GM12873 (cell line): ENCODE results near the gene UBXN7.

ENCODE experiments used
- TF ChIP-seq, protein P1 (sequence below): IDR thresholded peaks from 2 replicates; pipeline ENCODE4 v1.5.1; 2012; ENCODE audit warnings: low read depth, mild to moderate bottlenecking, moderate library complexity, low read length, control low read depth; ENCODE audit not compliant: insufficient read depth; ENCODE audit errors: missing control alignments

Gene UBXN7

DNA sequence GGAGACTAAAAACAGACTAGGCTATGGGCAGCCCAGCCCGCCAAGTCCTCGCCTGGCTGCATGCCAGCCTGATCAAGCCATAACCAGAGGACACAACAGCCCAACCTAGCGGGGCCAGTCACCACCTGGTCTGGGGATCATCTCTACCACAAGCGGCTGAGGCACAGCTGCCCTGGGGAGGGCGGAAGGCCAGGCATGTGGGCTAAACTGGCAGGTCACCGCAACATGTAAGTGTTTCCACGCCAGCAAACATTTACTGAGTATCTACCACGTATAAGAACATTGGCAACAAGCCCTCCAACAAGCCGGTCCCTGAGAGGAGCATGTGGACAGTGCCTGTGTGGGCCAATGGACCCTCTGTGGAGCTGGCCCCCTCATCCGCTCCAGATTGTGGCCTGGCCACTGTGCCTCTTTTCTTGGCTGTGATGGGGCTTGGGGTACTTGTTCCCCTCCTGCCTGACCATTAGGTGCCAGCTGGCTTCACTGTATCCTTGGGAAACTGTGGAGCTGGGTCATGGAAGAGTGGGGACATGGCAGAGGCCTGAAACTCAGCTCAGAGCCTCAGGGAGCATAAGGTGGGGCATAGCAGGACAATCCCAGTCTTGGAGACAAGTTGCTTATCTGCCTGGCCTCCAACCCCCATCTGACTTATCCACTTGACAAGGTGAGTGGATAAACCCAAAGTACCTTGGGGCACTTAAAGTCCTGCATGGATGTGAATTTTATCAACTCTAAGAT, 9.0 kb downstream of the UBXN7 start:
- TF ChIP-seq, protein P1, sequence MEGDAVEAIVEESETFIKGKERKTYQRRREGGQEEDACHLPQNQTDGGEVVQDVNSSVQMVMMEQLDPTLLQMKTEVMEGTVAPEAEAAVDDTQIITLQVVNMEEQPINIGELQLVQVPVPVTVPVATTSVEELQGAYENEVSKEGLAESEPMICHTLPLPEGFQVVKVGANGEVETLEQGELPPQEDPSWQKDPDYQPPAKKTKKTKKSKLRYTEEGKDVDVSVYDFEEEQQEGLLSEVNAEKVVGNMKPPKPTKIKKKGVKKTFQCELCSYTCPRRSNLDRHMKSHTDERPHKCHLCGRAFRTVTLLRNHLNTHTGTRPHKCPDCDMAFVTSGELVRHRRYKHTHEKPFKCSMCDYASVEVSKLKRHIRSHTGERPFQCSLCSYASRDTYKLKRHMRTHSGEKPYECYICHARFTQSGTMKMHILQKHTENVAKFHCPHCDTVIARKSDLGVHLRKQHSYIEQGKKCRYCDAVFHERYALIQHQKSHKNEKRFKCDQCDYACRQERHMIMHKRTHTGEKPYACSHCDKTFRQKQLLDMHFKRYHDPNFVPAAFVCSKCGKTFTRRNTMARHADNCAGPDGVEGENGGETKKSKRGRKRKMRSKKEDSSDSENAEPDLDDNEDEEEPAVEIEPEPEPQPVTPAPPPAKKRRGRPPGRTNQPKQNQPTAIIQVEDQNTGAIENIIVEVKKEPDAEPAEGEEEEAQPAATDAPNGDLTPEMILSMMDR, result no peak

DNA sequence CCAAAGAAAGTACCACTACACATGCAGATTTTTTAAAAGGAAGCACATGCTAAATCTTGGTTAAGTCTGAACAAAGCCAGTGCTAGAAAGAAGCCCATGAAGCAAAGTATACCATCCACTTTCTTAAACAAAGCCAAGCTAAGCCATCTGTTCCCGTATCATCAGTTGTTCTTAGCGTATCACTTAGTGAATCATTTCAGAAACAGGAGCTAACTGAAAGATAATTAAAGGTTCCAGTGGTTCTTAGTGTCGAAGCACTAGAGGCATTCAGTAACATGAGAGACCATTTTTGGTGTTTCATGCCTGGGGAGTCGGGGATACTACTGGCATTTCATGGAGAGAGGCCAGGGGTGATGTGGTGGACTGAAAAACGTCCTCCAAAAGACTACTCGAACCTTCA, 12.8 kb downstream of the UBXN7 start:
- TF ChIP-seq, protein P1, result no peak

DNA sequence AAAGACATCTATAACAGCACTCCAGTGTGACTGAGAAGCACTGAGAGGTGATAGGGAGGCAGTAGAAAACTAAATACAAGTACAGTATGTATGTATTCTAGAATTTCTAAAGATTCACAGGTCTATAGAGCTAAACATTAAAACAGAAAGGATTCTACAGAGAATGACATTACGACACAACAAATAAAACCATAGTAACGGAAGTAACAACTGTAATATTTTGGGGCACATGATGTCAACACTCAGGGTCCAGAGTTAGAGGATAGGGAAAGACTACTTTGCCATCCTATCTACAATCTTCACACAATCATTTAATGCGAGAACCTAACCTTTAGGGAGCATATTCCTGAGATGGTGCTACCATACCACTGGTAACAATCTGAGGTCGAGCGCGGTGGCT, 13.6 kb downstream of the UBXN7 start:
- TF ChIP-seq, protein P1, result no peak

DNA sequence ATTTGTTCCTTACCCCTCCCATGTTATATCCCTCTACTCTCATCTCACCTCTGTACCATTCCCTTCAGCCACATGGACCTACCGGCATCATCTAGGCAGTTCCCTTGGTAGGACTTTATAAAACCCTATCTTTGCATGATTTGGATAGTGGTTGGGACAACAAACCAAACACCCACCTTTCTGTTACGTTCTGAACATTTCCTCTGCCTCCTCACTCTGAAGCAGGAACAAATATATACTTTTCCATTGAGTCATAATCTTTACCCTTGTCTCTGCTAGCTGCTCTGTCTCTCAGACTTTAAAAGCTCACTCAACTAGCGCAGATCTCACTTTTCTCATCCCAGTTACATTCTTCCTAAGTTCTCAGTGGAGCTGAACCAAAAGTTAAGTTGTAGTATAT, 17.8 kb downstream of the UBXN7 start:
- TF ChIP-seq, protein P1, result no peak

DNA sequence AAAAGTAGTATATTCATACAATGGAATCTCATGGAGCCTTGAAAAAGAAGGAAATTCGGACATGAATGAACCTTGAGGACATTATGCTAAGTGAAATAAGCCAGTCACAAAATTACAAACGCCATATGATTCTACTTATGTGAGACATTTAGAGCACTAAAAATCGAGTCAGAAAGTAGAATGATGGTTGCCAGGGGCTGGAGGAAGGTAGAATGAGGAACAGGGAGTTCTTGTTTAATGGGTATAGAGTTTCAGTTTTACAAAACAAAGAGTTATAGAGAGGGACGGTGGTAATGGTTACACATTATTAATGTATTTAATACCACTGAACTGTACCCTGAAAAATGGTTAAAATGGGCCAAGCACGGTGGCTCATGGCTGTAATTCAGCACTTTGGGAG, 19.5 kb downstream of the UBXN7 start:
- TF ChIP-seq, protein P1, result no peak

DNA sequence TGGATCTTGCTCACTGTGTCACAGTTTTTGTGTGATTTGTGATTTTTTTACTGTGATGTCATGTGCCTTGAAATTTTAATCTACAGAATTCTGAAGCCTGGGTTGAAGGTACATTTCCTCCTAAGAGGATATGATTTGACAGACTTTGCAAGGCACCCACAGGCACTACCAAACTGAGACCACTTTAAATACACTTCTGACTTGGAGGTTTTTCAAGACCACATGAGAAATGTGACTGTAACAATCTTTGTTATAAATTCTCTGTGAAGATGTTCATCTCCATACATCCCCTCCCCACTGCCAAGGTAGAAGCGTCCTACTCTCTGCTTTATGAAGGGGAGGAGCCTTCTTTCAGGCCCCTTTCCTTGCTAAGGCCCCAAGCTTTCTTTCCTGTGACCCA, 22.8 kb downstream of the UBXN7 start:
- TF ChIP-seq, protein P1, result no peak

DNA sequence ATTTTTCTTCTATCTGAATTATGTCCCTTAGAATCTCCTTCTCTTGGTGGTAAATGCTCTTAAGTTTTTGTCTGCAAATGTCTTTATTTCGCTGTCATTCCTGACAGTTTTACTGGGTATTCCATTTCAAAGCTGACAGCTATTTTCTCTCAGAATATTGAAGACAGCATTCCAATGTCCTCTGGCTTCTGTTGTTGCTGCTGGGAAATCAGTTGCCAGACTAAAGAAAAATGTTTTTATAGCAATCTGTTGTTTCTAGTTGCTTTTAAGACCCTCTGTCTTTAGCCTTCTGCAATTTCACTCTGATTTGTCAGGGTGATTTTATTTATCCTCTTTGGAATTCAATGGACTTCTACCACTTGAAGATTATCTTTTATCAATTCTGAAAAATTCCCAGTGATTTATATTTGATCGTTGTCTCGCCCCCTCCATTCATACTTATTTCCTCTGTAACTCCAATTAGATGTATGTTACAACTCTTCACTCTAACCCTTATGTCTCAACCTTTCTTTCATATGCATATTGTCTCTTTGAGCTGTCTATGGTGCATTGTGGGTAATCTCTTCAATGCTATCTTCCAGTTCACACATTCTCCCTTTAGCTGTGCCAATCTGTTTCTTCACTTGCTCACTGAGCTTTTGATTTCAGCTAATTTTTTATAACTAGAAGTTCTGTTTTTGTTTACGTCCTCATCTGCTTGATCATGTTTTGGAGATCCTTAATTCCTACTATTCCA, 23.5 kb downstream of the UBXN7 start:
- TF ChIP-seq, protein P1, result no peak
